Activated T-helper 1 cell treated with anti-CD3 and anti-CD28 coated beads, Interleukin-2, amount 50 U/mL, for 16 hours (primary cell): ENCODE results near the gene ALOX5AP.

Source experiments
- DNase-seq, 2 donors: peaks; one replicate each; pipeline ENCODE4 v3.0.0-alpha.2; 2020; ENCODE audit warnings: low read depth in 1 of 2, low spot score in 1 of 2

The ALOX5AP gene

DNA sequence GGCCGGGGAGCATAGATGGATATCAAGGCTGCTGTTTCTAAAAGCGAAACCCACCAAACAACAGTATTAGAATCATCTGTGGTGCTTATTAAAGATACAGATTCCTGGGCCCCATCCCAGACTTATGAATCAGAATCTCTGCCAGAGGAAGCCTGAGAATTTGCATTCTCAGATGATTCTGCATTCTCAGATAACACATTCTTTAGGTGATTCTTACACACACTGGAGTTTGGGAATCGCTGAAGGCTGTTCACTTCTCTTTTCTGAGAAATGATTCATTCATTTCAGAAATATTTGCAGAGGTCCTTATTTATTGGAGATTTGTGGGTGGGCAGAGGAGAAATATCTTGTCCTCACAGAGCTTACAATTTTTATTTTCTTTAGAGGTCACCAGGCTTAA lies 24.4 kb downstream of the ALOX5AP start:
- no peak for DNase-seq

GRCh38 chr13:30762643-30763042 lies 27.3 kb downstream of the ALOX5AP start:
- DNase-seq: no peak

DNA sequence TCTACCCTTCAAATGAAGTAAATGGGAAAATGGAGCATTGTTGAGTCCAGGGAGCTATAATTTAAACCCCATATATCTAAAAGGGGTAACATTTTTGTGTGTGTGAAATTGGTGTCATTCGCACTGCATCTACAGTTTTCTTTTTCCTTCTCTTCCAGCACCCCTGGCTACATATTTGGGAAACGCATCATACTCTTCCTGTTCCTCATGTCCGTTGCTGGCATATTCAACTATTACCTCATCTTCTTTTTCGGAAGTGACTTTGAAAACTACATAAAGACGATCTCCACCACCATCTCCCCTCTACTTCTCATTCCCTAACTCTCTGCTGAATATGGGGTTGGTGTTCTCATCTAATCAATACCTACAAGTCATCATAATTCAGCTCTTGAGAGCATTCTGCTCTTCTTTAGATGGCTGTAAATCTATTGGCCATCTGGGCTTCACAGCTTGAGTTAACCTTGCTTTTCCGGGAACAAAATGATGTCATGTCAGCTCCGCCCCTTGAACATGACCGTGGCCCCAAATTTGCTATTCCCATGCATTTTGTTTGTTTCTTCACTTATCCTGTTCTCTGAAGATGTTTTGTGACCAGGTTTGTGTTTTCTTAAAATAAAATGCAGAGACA lies 28.6 kb downstream of the ALOX5AP start:
- no peak for DNase-seq

GRCh38 chr13:30766231-30766630 lies 30.9 kb downstream of the ALOX5AP start:
- DNase-seq: no peak

DNA sequence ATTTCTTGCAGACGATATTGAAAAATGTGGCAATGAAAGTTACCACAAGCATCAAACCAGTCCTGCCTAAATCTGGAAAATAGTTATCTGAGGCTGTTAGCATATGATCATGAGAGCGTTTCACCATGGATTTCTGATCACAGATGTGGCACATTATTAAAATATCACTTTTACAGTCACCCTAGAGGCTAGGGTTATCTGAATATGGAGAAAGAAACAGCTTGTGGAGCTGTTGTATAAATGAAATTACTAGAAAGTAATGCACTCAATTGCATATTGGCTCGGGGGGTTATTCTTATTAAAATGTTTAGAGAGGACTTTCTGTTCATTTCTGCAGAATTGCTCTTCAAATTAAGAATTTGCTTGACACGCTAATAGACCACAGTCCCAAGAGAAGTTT lies 35.6 kb downstream of the ALOX5AP start:
- DNase-seq: no peak

DNA sequence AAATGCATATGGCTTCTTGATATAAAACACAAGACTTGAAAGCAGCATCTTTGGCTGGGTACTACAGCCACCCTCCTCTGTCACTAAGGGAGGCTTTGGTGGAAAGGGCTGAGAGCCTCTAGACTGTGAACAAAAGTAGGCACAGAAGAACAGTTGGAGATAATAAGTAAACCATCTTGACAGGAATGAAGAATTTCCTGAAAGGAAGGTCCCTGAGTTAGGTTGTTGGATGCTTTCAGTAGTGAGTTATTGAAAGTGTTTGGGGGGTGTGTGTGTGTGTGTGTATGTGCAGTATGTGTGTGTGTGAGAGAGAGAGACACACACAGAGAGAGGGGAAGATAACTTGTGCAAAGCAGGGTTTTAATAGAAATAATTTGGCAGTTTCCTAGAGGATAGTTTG lies 38.2 kb downstream of the ALOX5AP start:
- DNase-seq: no peak

DNA sequence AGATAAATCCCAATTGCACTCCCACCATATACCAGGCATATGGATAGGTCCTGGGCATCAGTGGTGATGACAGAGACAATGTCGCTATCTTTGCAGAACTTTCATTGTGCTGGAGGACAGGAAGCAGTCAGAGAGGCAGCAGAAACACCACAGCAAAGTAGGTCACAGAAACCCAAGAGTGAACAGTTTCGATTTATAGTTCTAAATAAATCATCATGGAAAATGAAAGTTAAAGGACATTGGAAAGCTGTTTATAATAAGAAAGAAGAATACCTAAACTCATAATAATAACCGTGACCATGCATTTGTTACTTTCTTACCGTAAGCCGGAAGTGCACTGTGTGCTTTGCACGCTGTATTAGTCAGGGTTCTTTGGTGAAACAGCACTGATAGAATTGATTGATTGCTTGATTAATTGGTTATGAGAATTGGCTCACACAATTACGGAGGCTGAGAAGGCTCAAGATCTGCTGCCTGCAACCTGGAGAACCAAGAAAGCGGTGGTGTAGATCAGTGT lies 38.9 kb downstream of the ALOX5AP start:
- DNase-seq: no peak

DNA sequence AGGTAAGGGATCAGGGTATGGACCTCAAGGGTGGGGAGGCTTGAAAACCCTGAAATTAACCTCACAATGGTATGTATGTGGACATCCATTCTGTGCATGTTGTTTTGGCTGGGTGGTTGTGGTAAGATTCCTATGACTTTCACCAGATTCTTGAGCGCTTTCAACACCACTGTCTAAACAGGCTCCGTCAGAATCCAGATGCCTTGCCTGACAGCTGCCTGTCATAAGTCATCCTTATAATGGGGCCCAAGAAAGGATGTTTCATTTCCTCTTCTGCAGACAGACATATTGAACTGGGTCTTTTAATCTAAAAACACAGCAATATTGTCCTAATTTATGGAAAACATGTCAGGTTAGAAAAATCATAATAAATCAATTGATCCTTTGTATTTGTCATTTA lies 41.3 kb downstream of the ALOX5AP start:
- DNase-seq: no peak

DNA sequence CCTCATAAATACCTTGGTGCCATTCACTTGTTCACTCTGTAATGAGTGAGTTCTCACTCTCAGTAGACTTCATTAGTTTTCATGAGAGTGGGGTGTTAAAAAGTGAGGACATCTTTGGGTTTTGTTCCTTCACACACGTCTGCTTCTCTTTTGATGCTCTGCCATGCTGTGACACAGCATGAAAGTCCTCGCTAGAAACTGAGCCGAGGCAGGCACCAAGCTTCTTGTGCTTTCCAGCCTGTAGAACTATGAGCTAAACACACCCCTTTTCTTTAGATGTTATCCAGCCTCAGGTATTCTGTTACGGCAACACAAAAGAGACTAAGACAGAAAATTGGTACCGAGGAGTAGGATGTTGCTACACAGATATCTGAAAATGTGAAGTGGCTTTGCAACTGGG lies 43.7 kb downstream of the ALOX5AP start:
- DNase-seq: no peak

DNA sequence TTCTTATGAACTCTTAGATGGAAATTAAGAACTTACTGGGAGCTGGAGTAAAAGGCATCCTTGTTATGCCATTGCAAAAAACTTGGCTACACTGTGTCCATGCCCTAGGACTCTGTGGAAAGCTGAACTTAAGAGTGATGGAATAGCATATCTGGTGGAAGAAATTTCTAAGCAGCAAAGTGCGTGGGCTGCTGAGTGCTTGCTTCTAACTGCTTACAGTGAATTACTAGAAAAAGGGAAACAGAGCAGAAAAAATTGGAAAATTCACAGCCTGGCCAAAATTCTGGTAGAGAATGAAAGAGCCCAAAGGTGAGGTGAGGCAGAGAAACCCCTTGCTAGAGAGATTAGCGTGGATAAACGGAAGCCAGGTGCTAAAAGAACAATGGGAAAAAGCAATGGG lies 44.3 kb downstream of the ALOX5AP start:
- DNase-seq: no peak

DNA sequence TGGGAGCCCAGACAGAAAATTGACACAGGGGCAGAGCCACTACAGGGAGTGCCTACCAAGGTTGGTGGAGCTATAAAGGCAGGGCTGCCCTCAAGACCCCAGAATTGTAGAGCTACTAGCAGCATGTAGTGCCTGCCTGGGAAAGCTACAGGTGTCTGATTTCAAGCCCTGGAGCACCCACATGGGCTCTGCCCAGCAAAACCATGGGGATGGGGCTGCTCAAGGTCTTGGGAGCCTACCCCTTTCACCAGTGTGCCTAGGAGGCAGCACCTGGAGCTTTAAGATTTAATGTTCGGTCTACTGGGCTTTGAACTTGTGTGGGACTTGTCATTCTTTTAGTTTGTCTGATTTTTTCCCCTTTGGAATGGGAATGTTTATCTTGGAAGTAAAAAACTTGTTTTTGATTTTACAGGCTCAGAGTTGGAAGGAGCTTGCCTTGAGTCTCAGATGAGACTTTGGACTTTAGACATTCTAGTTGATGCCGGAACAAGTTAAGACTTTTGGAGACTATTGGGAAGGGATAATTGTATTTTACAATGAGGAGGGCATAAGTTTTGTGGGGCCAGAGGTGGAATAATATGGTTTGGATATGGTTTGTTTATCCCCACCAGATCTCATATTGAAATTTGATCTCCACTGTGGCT lies 45.1 kb downstream of the ALOX5AP start:
- DNase-seq: no peak

DNA sequence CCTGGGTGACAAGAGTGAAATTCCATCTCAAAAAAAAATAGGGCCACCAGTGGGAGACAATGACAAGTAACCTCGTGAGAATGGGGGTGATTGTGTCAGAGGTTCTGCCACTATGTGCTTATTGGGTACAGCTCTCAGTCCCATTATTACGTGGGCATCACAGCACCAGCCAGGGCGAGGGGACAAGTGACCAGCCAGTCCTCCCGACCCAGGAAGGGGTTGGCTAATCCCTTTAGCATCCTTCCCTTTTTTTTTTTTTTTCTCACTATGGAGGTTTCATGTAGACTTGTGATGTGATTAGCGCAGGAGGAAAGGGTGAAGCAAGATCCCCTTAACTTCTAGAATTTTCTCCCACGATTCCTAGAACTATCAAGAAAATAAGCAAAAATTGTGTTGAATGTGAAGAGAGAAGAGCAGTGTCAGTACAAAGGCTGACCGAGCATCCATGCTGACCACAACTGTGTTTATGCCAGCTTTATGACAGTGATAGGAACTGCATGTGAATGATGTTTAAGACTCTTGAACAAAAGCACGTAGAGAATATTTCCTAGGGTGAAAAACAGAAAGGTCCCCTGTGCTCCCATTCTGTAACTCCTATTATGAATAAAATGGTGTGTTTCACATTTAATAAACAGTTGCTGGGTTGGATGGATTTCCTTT lies 50.0 kb downstream of the ALOX5AP start:
- no peak for DNase-seq

GRCh38 chr13:30786648-30787047 lies 51.3 kb downstream of the ALOX5AP start:
- no peak for DNase-seq

DNA sequence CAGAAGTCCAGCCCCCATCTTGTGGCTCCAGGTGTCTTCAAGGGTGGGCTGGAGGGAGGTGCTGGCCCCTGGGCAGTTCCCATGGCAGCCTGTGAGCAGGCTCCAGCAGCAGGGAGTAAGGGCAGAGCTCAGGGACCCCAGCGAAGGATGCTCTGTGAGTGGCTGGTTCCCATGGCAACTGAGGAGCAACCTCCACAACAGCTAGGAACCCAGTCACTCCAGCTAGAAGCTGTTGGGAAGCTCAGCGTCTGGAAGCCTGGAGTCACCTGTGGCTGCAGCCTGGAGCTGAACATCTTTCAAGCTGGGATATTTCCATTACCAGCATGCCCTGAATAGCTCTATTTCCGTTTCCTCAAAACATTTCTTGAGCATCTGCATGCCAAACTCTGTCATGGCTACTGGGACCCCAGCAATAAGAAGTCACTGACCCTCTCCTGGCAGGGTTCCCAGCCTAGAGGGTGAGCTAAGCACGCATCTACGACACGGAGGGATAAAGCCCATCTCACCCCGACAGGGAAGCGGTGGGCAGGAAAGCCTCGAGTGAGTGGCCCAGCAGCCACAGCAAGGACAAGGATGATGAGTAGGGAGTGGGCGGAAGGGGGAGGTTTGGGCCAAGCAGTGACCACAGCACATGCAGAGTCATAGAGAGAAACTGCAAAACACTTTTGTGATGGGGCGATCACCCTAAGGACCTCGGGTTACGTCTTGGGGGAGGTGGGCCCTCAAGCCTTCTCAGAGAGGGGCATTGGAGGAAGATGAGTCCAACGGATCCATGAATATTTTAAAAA lies 52.6 kb downstream of the ALOX5AP start:
- no peak for DNase-seq

DNA sequence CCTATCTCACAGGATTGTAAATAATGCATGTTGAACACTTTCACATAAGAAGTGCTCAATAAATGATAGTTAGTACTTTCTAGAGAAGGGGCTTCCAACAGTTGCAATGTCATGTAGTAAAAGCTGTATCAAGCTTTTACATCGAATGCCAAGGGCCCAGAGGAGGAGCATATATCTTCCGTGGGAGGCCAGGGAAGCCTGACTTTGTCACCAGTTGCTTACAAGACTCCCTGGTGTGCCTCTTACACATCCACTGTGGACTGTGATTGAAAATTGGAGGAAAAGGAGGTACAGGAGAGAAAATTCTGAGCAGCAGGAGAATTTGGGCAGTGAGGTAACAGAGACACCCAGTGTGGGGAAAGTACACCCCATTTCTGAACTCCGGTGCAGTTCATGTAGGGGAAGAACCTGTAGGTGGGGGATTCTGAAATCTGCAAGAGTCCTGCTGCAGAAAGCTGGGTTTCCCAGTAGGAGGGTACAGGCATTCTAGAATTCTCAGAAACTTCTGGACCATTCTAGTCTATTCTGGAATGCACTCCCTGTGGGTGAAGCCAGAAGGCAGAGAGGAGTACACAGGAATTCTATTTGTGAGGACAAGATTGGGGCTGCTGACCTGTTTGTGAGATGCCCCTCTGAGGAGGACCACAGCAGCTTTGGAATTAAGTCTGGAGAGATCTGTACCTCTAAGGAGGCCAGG lies 54.0 kb downstream of the ALOX5AP start:
- no peak for DNase-seq

DNA sequence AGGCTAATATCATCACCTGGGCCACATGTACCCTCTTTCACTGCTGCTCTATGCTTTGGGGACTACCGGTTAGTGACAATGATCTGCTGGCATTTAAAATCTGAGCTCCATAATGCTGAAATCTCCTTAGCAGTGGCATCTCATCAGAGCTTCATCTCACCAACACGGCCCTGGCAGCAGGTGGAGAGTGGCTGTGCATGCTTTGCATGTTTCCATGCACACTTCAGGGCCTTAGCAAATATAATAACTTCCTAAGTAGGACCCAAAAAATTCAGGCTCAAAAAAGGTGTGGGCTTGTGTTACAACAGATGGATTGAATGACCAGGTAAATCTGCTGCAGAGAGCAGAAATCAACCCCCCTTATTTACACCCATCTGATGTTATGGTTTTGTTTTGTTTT lies 55.2 kb downstream of the ALOX5AP start:
- no peak for DNase-seq

DNA sequence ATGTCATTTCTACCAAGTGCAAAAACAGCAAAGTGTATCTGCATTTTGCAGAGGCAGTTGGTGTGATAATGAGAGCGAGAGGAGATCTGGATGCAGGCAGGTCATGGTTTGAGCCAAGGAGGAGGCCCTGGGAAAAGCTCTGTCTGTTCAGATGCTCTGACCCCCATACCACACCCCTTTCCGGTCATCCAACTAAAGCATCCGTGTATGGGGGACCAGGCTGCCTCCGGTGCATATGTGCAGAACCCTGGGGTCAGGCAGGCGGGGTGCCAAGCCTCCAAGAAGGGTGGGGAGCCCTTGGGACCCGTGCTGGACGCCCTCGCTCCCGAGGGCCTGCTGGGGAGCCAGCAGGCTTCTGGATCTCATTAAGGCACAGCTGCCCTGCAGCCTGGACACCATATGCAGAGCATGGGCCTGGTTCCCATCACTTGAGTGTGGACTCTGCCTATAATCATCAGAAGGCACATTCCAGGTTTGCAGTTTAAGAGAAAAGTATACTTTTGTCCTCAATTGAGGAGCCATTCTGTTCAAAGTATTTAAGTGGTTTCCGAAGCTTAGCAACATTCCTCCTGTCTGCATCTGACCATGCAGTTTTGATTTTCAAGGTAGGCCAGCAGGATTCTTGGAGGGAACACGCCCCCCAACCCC lies 56.1 kb downstream of the ALOX5AP start:
- no peak for DNase-seq

- DNase-seq: no peak
These were observed 57.1 kb downstream of the ALOX5AP start for GRCh38 chr13:30792285-30793000.

DNA sequence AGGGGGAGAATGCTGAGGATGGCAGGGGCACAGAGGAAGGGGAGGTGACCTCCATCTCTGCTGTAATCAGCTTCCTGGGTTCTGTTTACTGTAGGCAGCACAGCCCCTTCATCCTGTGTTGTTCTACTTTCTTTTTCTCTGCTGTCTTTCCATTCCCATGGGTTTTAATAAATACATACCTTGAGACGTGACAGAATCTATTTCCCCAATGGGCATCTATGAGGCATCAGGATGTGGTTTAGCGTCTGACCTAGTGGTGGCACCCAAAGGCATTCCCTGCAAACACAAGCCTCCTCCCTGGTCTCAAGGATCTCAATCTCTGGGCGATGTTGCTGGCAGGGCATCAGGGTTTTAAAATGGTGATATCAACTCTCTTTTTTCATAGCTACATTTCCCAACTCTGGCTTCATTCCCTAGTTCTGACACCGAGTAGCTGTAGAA lies 60.8 kb downstream of the ALOX5AP start:
- DNase-seq: no peak
